GM12891 (cell line): ENCODE results near the gene RBCK1.

ENCODE experiments used
- POLR2A ChIP-seq: IDR thresholded peaks from 2 replicates; pipeline ENCODE4 v1.6.1; 2011; ENCODE audit warnings: low read depth, low read length, control low read depth
- POLR2AphosphoS5 ChIP-seq: IDR thresholded peaks from 2 replicates; pipeline ENCODE4 v1.6.1; 2011; ENCODE audit warnings: low read depth, low read length, control low read depth
- SPI1 ChIP-seq: IDR thresholded peaks from 2 replicates; pipeline ENCODE4 v1.6.1; 2011; ENCODE audit warnings: low read depth, low read length, control low read depth

GRCh38 chr20:376750-377149, 31.3 kb upstream of the RBCK1 start:
- TF ChIP-seq POLR2A (no peak), SPI1 (no peak), POLR2AphosphoS5 (no peak)
